Lung (tissue), 12 donors: Measurements from ENCODE around the gene GNS. TPM values are rescaled to one million over a fixed set of nuclear protein-coding genes. Genes with fewer than 3 reads are reported as not detected.

Experiments used
- ATAC-seq: fragments of 200-7000 bp; cut with Tn5 transposase; one replicate; pipeline ENCODE4 v1.9.1; 2020; ENCODE audit warnings: moderate number of reproducible peaks; ENCODE audit not compliant: insufficient read depth, low FRiP score
- DNase-seq, 3 donors: peaks; one replicate each; pipeline ENCODE4 v3.0.0-alpha.2; 2013 to 2017
- H3K27ac ChIP-seq, 2 donors: one replicate each; pipeline ENCODE4 v1.5.1; 2013; ENCODE audit warnings: mild to moderate bottlenecking in 2 of 2, moderate library complexity in 2 of 2, control low read depth in 1 of 2, inconsistent platforms in 1 of 2, low read depth in 1 of 2, low read length in 1 of 2
- H3K27me3 ChIP-seq, 3 donors: one replicate each; pipeline ENCODE4 v1.5.1; 2013; ENCODE audit warnings: low read length in 2 of 3; ENCODE audit not compliant: control insufficient read depth in 3 of 3, insufficient read depth in 3 of 3
- H3K36me3 ChIP-seq, 4 donors: one replicate each; pipeline ENCODE4 v1.5.1; 2013; ENCODE audit warnings: low read length in 4 of 4, mild to moderate bottlenecking in 1 of 4, moderate library complexity in 1 of 4; ENCODE audit not compliant: control insufficient read depth in 4 of 4, insufficient read depth in 4 of 4
- H3K4me1 ChIP-seq, 5 donors: one replicate each; pipeline ENCODE4 v1.5.1; 2013; ENCODE audit warnings: low read length in 5 of 5, mild to moderate bottlenecking in 2 of 5, moderate library complexity in 1 of 5; ENCODE audit not compliant: control insufficient read depth in 5 of 5, insufficient read depth in 5 of 5
- H3K4me3 ChIP-seq: one replicate; pipeline ENCODE4 v1.5.1; 2013; ENCODE audit warnings: mild to moderate bottlenecking, control low read depth, moderate library complexity
- H3K9ac ChIP-seq, 2 donors: one replicate each; pipeline ENCODE4 v1.5.1; 2013; ENCODE audit warnings: low read length in 2 of 2, control low read depth in 1 of 2; ENCODE audit not compliant: insufficient read depth in 1 of 2
- H3K9me3 ChIP-seq, 4 donors: one replicate each; pipeline ENCODE4 v1.5.1; 2013; ENCODE audit warnings: low read length in 3 of 4, mild to moderate bottlenecking in 1 of 4, moderate library complexity in 1 of 4; ENCODE audit not compliant: control insufficient read depth in 4 of 4, insufficient read depth in 3 of 4
- CTCF ChIP-seq: IDR thresholded peaks from 2 replicates; pipeline ENCODE4 v1.5.1; 2012; ENCODE audit warnings: mild to moderate bottlenecking; ENCODE audit errors: control extremely low read depth, extremely low read depth
- WGBS, 2 donors: extraction: QIAGEN DNeasy Blood & Tissue Kit; methylation state at CpG; one replicate each; pipeline ENCODE4 v1.1.7; 2013; 5-methylcytosine and 5-hydroxymethylcytosine counted together
- polyA plus RNA-seq, 2 donors: library from polyadenylated mRNA; stranded (reverse); fragments of 200-250 nt; gene quantifications; one replicate each; pipeline ENCODE4 v1.2.1, GENCODE V29; 2013
- total RNA-seq, 2 donors: library from RNA; depleted of rRNA in 1 of 2; stranded (reverse); fragments of >200 nt in 1 of 2; gene quantifications; one replicate each; pipeline ENCODE4 v1.2.1, GENCODE V29; 2014 to 2021
- donor health status: control.
- donor health status: control.
- donor health status: Bipolar disorder and iron deficiency.
- donor health status: healthy.
- donor health status: DM: yes; HTN: yes; CAD: no.

Gene GNS
- total and polyA plus RNA-seq, 4 donors = 27.6 to 149 (median 139) TPM

- Histone ChIP-seq H3K9ac (no peak overlapping the region), H3K36me3 (peaks cover 27 to 39% (median 31%) of the 10 kb centered on the region in 4 donors), H3K27me3 (no peaks in the 10 kb centered on the region), H3K4me1 (peaks cover 0 to 1% (median 0%) of the 10 kb centered on the region in 5 donors), H3K9me3 (no peaks in the 10 kb centered on the region), H3K27ac (no peak overlapping the region), H3K4me3 (no peak overlapping the region)
- no peak for DNase-seq
- TF ChIP-seq CTCF = no peak
- WGBS, 2 donors = 87% methylated on average over 4 of the region's 4 CpGs
- ATAC-seq = no peak
Observed at GRCh38 chr12:64716371-64716770, 42.8 kb downstream of the GNS start.

GRCh38 chr12:64714551-64714968, 44.6 kb downstream of the GNS start:
- no peak overlapping the region for H3K27ac ChIP-seq
- 30 to 71% methylated on average over 5 of the region's 5 CpGs for WGBS, 2 donors
- peaks cover 0 to 1% (median 0%) of the 10 kb centered on the region in 5 donors for H3K4me1 ChIP-seq
- DNase-seq (no peak), ATAC-seq (no peak)
- no peak overlapping the region for H3K9ac ChIP-seq
- no peak for TF ChIP-seq CTCF
- no peak overlapping the region for H3K4me3 ChIP-seq
- H3K27me3 ChIP-seq = no peaks in the 10 kb centered on the region
- H3K9me3 ChIP-seq = no peaks in the 10 kb centered on the region
- peaks cover 18 to 29% (median 23%) of the 10 kb centered on the region in 4 donors for H3K36me3 ChIP-seq

- H3K4me1 ChIP-seq = peaks cover 0 to under 1% (median 0%) of the 10 kb centered on the region in 5 donors
- H3K4me3 ChIP-seq = no peak overlapping the region
- TF ChIP-seq CTCF = no peak
- H3K27me3 ChIP-seq = no peaks in the 10 kb centered on the region
- H3K9me3 ChIP-seq = no peaks in the 10 kb centered on the region
- no peak overlapping the region for H3K27ac ChIP-seq
- no peak overlapping the region for H3K9ac ChIP-seq
- ATAC-seq = no peak
- peaks cover 16 to 28% (median 20%) of the 10 kb centered on the region in 4 donors for H3K36me3 ChIP-seq
- DNase-seq = no peak
Observed at GRCh38 chr12:64713376-64713775, 45.8 kb downstream of the GNS start.

- no peak overlapping the region for H3K4me3 ChIP-seq
- DNase-seq (no peak), ATAC-seq (no peak)
- WGBS, 2 donors = 97 to 100% methylated on average over 2 of the region's 2 CpGs
- H3K9ac ChIP-seq = no peak overlapping the region
- H3K9me3 ChIP-seq = no peaks in the 10 kb centered on the region
- peaks cover under 1 to 9% (median 3%) of the 10 kb centered on the region in 4 donors for H3K36me3 ChIP-seq
- H3K4me1 ChIP-seq = peaks cover 0 to 5% (median 0%) of the 10 kb centered on the region in 5 donors
- no peak overlapping the region for H3K27ac ChIP-seq
- H3K27me3 ChIP-seq = no peaks in the 10 kb centered on the region
- TF ChIP-seq CTCF = no peak
Observed at GRCh38 chr12:64709429-64709828, 49.8 kb downstream of the GNS start.
